Neutrophil (primary cell): ENCODE measurements around the gene TRABD2B.

Source experiments
- H3K27ac ChIP-seq: fragments of 200-600 bp; sonication (generic); 2 replicates; pipeline ENCODE4 v1.5.1; 2016; ENCODE audit warnings: mild to moderate bottlenecking, moderate library complexity
- H3K27me3 ChIP-seq: fragments of 200-600 bp; sonication (generic); 2 replicates; pipeline ENCODE4 v1.6.0; 2016; ENCODE audit warnings: mild to moderate bottlenecking
- H3K36me3 ChIP-seq: fragments of 200-600 bp; sonication (generic); 2 replicates; pipeline ENCODE4 v1.5.1; 2017
- H3K4me1 ChIP-seq, 2 experiments: fragments of 200-600 bp in 1 of 2; sonication (generic) in 1 of 2; 1 replicate in 1 of 2; 2 replicates in 1 of 2; pipeline versions ENCODE4 v1.5.1 to v1.6.1; 2013 to 2016; ENCODE audit warnings: low read depth in 1 of 2, low read length in 1 of 2, mild to moderate bottlenecking in 1 of 2, moderate library complexity in 1 of 2; ENCODE audit not compliant: control insufficient read depth in 1 of 2, insufficient read depth in 1 of 2
- H3K4me3 ChIP-seq, 2 experiments: fragments of 200-600 bp in 1 of 2; sonication (generic) in 1 of 2; 1 replicate in 1 of 2; 2 replicates in 1 of 2; pipeline ENCODE4 v1.5.1; 2013 to 2016; ENCODE audit warnings: low read depth in 1 of 2, low read length in 1 of 2, mild to moderate bottlenecking in 1 of 2, moderate library complexity in 1 of 2
- H3K9me3 ChIP-seq: fragments of 200-600 bp; sonication (generic); 2 replicates; pipeline ENCODE4 v1.5.1; 2016
- CTCF ChIP-seq: fragments of 200-600 bp; sonication (generic); IDR thresholded peaks from 2 replicates; pipeline ENCODE4 v1.5.1; 2016; ENCODE audit warnings: antibody characterized with exemption

Gene TRABD2B

GRCh38 chr1:47932743-47933142 lies 64.4 kb downstream of the TRABD2B start:
- Histone ChIP-seq H3K27ac (no peak overlapping the region), H3K9me3 (no peaks in the 10 kb centered on the region), H3K4me1 (no peaks in the 10 kb centered on the region), H3K36me3 (no peaks in the 10 kb centered on the region), H3K27me3 (peaks cover 33% of the 10 kb centered on the region), H3K4me3 (no peak overlapping the region)
- TF ChIP-seq CTCF: no peak

- Histone ChIP-seq H3K27ac (no peak overlapping the region), H3K4me1 (no peaks in the 10 kb centered on the region), H3K27me3 (peaks cover 37% of the 10 kb centered on the region), H3K4me3 (no peak overlapping the region), H3K36me3 (no peaks in the 10 kb centered on the region), H3K9me3 (no peaks in the 10 kb centered on the region)
- no peak for TF ChIP-seq CTCF
Measured at GRCh38 chr1:47931395-47931794, 65.8 kb downstream of the TRABD2B start.

- H3K4me1 ChIP-seq: no peaks in the 10 kb centered on the region
- no peaks in the 10 kb centered on the region for H3K9me3 ChIP-seq
- no peak overlapping the region for H3K27ac ChIP-seq
- H3K27me3 ChIP-seq: peaks cover 43% of the 10 kb centered on the region
- TF ChIP-seq CTCF: no peak
- no peak overlapping the region for H3K4me3 ChIP-seq
- H3K36me3 ChIP-seq: no peaks in the 10 kb centered on the region
Measured at GRCh38 chr1:47930210-47930840, 66.9 kb downstream of the TRABD2B start.

GRCh38 chr1:47927165-47927564 lies 70.0 kb downstream of the TRABD2B start:
- no peak overlapping the region for H3K4me3 ChIP-seq
- H3K36me3 ChIP-seq: no peaks in the 10 kb centered on the region
- no peak overlapping the region for H3K27ac ChIP-seq
- peaks cover 60% of the 10 kb centered on the region for H3K27me3 ChIP-seq
- H3K9me3 ChIP-seq: no peaks in the 10 kb centered on the region
- H3K4me1 ChIP-seq: no peaks in the 10 kb centered on the region
- no peak for TF ChIP-seq CTCF

- no peak for TF ChIP-seq CTCF
- H3K9me3 ChIP-seq: no peaks in the 10 kb centered on the region
- H3K27me3 ChIP-seq: peaks cover 66% of the 10 kb centered on the region
- H3K4me1 ChIP-seq: no peaks in the 10 kb centered on the region
- no peak overlapping the region for H3K4me3 ChIP-seq
- no peak overlapping the region for H3K27ac ChIP-seq
- H3K36me3 ChIP-seq: no peaks in the 10 kb centered on the region
Measured at GRCh38 chr1:47926461-47926999, 70.7 kb downstream of the TRABD2B start.
